ENCODE measurements around the gene ALG10. TPM values are rescaled to one million over a fixed set of nuclear protein-coding genes. Genes with fewer than 3 reads are reported as not detected.
"Not testable (repeated sequence)": the region's sequence is repeated elsewhere in the genome, so short reads cannot be mapped to it uniquely, and the experiment has no call there.

ALG10 gene
- total RNA-seq, 4 donors from 2014 or later = 6.1 to 10.1 (median 8.0) TPM

DNA sequence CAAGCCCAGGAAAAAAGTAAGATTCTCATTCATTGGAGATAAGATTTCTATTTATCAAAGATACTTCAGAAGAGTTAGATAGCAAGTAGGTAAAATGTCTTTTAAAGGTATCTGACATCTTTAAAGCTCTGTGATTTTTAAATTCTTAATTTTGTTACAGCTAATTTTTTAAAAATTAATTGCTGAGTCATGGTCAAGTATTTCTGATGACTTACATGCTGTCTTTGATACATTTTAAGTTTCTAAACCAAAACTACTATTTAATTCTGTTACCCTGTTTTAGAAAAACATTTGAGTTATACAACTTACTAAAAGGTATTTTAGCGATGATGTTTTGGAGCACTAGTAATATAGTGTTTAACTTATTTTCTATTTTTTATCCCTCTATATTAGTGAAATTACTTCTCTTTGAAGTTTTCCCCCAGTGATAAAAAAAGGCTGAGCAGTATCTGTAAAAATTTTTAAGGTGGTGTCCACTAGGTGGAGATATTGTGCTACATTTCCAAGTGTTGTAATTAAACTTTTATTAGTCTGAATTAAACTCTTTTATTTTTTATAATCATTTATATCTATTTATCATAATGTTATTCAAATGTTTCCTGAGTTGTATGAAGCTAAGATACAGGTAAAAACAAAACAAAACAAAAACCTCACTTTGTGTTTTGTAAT is 11.5 kb downstream of the ALG10 start:
- no peak overlapping the region for H3K4me3 ChIP-seq
- no peaks in the 10 kb centered on the region for H3K4me1 ChIP-seq
- H3K36me3 ChIP-seq = no peaks in the 10 kb centered on the region
- DNase-seq (ENCODE audit: low spot score in 2 of 2) = no peak
- no peaks in the 10 kb centered on the region for H3K9me3 ChIP-seq
- no peak overlapping the region for H3K27ac ChIP-seq
- H3K27me3 ChIP-seq = no peaks in the 10 kb centered on the region
- TF ChIP-seq, protein P1, sequence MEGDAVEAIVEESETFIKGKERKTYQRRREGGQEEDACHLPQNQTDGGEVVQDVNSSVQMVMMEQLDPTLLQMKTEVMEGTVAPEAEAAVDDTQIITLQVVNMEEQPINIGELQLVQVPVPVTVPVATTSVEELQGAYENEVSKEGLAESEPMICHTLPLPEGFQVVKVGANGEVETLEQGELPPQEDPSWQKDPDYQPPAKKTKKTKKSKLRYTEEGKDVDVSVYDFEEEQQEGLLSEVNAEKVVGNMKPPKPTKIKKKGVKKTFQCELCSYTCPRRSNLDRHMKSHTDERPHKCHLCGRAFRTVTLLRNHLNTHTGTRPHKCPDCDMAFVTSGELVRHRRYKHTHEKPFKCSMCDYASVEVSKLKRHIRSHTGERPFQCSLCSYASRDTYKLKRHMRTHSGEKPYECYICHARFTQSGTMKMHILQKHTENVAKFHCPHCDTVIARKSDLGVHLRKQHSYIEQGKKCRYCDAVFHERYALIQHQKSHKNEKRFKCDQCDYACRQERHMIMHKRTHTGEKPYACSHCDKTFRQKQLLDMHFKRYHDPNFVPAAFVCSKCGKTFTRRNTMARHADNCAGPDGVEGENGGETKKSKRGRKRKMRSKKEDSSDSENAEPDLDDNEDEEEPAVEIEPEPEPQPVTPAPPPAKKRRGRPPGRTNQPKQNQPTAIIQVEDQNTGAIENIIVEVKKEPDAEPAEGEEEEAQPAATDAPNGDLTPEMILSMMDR (IDR thresholded peaks at IDR 0.05) = peak in 3 of 5 experiments; percentile 35 to 60 (median 57)
- no peak for TF ChIP-seq POLR2A (IDR thresholded peaks at IDR 0.05)
- WGBS, 2 donors = 19 to 33% methylated on average over 1 of the region's 1 CpG

DNA sequence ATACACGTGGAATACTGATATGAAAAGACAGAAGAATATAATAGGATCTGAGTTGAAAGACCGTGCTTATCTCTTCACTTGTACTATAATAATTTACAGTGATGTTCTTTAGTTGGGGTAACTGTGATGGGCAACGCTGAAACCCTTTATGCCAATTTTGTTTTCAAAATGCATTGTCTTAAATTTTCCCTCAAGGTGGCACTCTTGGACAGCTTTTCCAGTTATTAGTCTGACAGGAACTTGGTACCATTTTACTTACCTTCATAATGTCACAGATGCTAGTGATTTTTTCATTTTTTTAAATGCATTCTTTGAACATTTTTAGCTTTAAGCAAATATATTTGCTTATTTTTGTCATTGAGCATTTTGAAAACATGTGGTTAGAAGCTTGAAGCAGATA is 16.1 kb downstream of the ALG10 start:
- H3K4me3 ChIP-seq; DNase-seq (ENCODE audit: low spot score in 2 of 2); H3K9me3 ChIP-seq; H3K27ac ChIP-seq; H3K4me1 ChIP-seq; H3K27me3 ChIP-seq; H3K36me3 ChIP-seq: not testable (repeated sequence)
- 85 to 88% methylated on average over 3 of the region's 3 CpGs for WGBS, 2 donors

DNA sequence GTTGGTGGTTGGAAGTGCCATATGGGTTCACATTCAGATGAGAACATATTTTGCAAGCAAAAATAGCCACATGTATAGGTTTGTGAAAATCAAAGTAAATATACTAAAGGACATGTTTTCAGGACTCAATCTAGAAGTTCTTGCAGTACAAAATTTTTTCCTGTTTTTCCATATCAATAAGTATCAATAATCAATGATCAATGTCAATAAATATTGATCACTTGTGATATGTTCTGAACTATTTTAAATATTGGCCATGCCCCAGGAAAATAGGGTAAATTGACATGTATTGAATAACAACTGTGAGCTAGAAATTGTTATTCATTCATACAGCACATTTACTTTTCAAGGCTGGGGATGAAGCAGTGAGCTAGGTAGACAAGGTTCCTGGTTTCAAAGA is 24.3 kb downstream of the ALG10 start:
- DNase-seq (ENCODE audit: low spot score in 2 of 2) = no peak
- no peaks in the 10 kb centered on the region for H3K36me3 ChIP-seq
- no peaks in the 10 kb centered on the region for H3K4me1 ChIP-seq
- no peaks in the 10 kb centered on the region for H3K27me3 ChIP-seq
- H3K9me3 ChIP-seq = peaks cover 0 to 41% (median 0%) of the 10 kb centered on the region in 4 donors
- no peak overlapping the region for H3K27ac ChIP-seq
- no peak overlapping the region for H3K4me3 ChIP-seq
- TF ChIP-seq, protein P1 (IDR thresholded peaks at IDR 0.05) = no peak
- TF ChIP-seq POLR2A (IDR thresholded peaks at IDR 0.05) (no peak), EP300 (IDR thresholded peaks at IDR 0.05) (no peak)

DNA sequence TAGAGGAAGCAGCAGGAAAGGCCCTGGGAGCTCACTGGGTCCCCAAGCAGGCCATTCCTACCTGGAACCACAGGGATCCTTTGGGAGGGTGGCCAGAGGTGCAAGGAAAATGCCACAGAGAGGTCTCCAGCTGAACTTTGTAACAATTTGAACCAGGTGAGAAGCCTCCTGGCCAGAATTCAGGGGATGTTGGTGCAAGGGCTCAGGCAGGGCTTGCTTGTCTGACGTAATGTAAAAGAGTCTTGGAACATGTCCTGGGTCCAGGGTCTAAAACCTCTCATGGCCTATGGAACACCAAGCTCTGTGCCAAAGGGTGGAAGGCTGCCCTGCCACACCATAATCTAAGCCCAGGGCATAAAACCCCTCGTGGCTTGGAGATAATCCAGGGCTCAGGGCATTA is 25.6 kb downstream of the ALG10 start:
- not testable (repeated sequence) for H3K27me3 ChIP-seq
- peaks cover 0 to 47% (median 0%) of the 10 kb centered on the region in 4 donors for H3K9me3 ChIP-seq
- 70 to 71% methylated on average over 2 of the region's 2 CpGs for WGBS, 2 donors

DNA sequence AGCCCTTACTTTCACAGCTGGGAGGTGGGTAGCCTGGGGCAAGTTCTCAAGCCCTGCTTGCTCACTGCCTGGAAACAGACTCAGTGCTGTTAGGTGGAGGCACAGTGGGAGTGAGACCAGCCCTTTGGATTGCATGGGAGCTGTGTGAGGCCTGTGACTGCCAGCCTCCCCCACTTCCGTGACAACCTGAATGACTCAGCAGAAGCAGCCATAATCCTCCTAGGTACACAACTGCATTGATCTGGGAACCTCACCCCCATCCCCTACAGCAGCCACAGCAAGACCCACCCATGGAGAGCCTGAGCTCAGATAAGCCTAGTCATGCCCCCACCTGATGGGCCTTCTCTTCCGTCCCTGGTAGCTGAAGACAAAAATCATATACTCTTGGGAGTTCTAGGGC is 26.4 kb downstream of the ALG10 start:
- Histone ChIP-seq H3K27ac (no peak overlapping the region), H3K9me3 (peaks cover 0 to 47% (median 0%) of the 10 kb centered on the region in 4 donors), H3K36me3 (no peaks in the 10 kb centered on the region), H3K27me3 (no peaks in the 10 kb centered on the region), H3K4me1 (no peaks in the 10 kb centered on the region), H3K4me3 (no peak overlapping the region)
- 94% methylated on average over 2 of the region's 2 CpGs for WGBS, 2 donors
- DNase-seq (ENCODE audit: low spot score in 2 of 2) = no peak
- TF ChIP-seq, protein P1 (IDR thresholded peaks at IDR 0.05) = no peak
- TF ChIP-seq EP300 (IDR thresholded peaks at IDR 0.05) (no peak), POLR2A (IDR thresholded peaks at IDR 0.05) (no peak)

More for the DNA sequence above, 25.6 kb downstream of the ALG10 start:
- H3K36me3 ChIP-seq; DNase-seq (ENCODE audit: low spot score in 2 of 2); H3K27ac ChIP-seq; H3K4me3 ChIP-seq; H3K4me1 ChIP-seq: not testable (repeated sequence)

DNA sequence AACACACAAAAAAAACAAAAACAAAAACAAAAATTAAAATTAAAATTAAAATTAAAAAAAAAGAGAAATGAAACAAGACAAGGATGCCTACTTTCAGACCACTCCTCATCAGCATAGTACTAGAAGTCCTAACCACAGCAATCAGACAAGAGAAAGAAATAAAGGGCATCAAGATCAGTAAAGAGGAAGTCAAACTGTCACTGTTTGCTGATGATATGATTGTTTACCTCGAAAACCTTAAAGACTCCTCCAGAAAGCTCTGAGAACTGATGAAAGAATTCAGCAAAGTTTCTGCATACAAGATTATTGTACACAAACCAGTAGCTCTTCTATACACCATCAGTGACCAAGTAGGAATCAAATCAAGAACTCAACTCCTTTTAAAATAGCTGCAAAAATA is 29.2 kb downstream of the ALG10 start:
- DNase-seq (ENCODE audit: low spot score in 2 of 2) = no peak
- peaks cover 0 to 47% (median 0%) of the 10 kb centered on the region in 4 donors for H3K9me3 ChIP-seq
- 59 to 61% methylated on average over 1 of the region's 1 CpG for WGBS, 2 donors
- no peaks in the 10 kb centered on the region for H3K27me3 ChIP-seq
- H3K36me3 ChIP-seq = no peaks in the 10 kb centered on the region
- H3K27ac ChIP-seq = no peak overlapping the region
- no peaks in the 10 kb centered on the region for H3K4me1 ChIP-seq
- H3K4me3 ChIP-seq = no peak overlapping the region
- TF ChIP-seq POLR2A (IDR thresholded peaks at IDR 0.05) (no peak), EP300 (IDR thresholded peaks at IDR 0.05) (no peak)
- TF ChIP-seq, protein P1 (IDR thresholded peaks at IDR 0.05) = no peak

Data from tibial nerve (tissue), 4 donors.